ENCODE data around the gene ALG3. TPM values are rescaled to one million over a fixed set of nuclear protein-coding genes. Genes with fewer than 3 reads are reported as not detected.
A peak's percentile ranks its signal among the peaks of the same experiment; 100 is the strongest.
"Not testable (repeated sequence)": the region's sequence is repeated elsewhere in the genome, so short reads cannot be mapped to it uniquely, and the experiment has no call there.

Gene ALG3
- total and polyA plus RNA-seq, 2 experiments from 2014 or later: 76.9 to 109 TPM

DNA sequence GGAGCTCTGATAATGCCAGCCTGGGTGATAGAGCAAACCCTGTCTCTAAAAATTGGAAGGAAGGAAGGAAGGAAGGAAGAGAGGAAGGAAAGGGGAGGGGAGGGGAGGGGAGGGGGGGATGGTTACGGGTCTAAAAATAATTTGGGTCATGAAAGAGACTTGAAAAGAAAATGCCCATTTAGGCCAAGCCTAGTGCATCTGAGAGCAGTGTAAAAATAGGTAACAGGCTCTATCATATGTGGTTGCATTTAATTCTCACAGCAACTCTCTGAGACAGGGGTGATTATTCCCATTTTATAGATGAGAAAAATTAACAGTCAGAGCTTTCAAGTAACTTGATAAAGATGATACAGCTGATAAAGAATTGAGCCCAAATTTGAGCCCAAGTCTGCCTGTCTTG is 23.5 kb upstream of the ALG3 start:
- Histone ChIP-seq H3K9me2 (ENCODE audit: insufficient read depth) (no peaks in the 10 kb centered on the region; the same call in 1 of the 2 replicates), H4K20me1 (replicated peaks; ENCODE audit: insufficient read depth) (no peaks in the 10 kb centered on the region), H3K4me2 (no peak overlapping the region), H2AFZ (no peak overlapping the region), H3K27ac (ENCODE audit: low read depth) (no peak overlapping the region), H3F3A (replicated peaks; ENCODE audit: low read depth) (no peaks in the 10 kb centered on the region), H3K4me1 (ENCODE audit: insufficient read depth) (no peaks in the 10 kb centered on the region), H3K4me3 (no peak overlapping the region), H3K36me3 (ENCODE audit: insufficient read depth) (no peaks in the 10 kb centered on the region), H3K27me3 (ENCODE audit: insufficient read depth) (peaks cover 46% of the 10 kb centered on the region), H3K79me2 (replicated peaks; ENCODE audit: insufficient read depth) (no peaks in the 10 kb centered on the region)
- Mint-ChIP-seq H3K27ac (no peak overlapping the region), H3K4me3 (no peak overlapping the region), H3K9me3 (no peaks in the 10 kb centered on the region; the same call in 1 of the 3 replicates), H3K4me1 (peaks cover 7% of the 10 kb centered on the region; the same call in 2 of the 3 replicates), H3K36me3 (ENCODE audit: low read depth) (no peaks in the 10 kb centered on the region), H3K27me3 (ENCODE audit: insufficient read depth, low read depth, poor library complexity) (peaks cover 23% of the 10 kb centered on the region)
- ATAC-seq (no peak), DNase-seq (ENCODE audit: low spot score) (no peak)
- TF ChIP-seq EZH2 (IDR thresholded peaks at IDR 0.05; ENCODE audit: low read depth, unreplicated experiment) (no peak), EZH2phosphoT487 (IDR thresholded peaks at IDR 0.05; ENCODE audit: unreplicated experiment) (no peak)

GRCh38 chr3:184267249-184267648 is 18.5 kb upstream of the ALG3 start:
- not testable (repeated sequence) for H3K4me3 ChIP-seq; H4K20me1 ChIP-seq (replicated peaks; ENCODE audit: insufficient read depth); H3K36me3 Mint-ChIP-seq (ENCODE audit: low read depth); H3K4me3 Mint-ChIP-seq; H3K36me3 ChIP-seq (ENCODE audit: insufficient read depth); H3K79me2 ChIP-seq (replicated peaks; ENCODE audit: insufficient read depth); H3K9me3 Mint-ChIP-seq; H2AFZ ChIP-seq; H3K9me2 ChIP-seq (ENCODE audit: insufficient read depth); H3K27ac Mint-ChIP-seq; DNase-seq (ENCODE audit: low spot score); H3K4me2 ChIP-seq; H3K27ac ChIP-seq (ENCODE audit: low read depth); H3K4me1 ChIP-seq (ENCODE audit: insufficient read depth); H3F3A ChIP-seq (replicated peaks; ENCODE audit: low read depth); ATAC-seq; H3K4me1 Mint-ChIP-seq
- H3K27me3 ChIP-seq (ENCODE audit: insufficient read depth): peaks cover 31% of the 10 kb centered on the region
- H3K27me3 Mint-ChIP-seq (ENCODE audit: insufficient read depth, low read depth, poor library complexity): peaks cover 21% of the 10 kb centered on the region

- Histone ChIP-seq H3K27me3 (ENCODE audit: insufficient read depth) (peaks cover 69% of the 10 kb centered on the region), H3K27ac (ENCODE audit: low read depth) (no peak overlapping the region), H3F3A (replicated peaks; ENCODE audit: low read depth) (peaks cover 15% of the 10 kb centered on the region), H4K20me1 (replicated peaks; ENCODE audit: insufficient read depth) (peaks cover 11% of the 10 kb centered on the region), H3K79me2 (replicated peaks; ENCODE audit: insufficient read depth) (no peaks in the 10 kb centered on the region), H3K4me1 (ENCODE audit: insufficient read depth) (peaks cover 3% of the 10 kb centered on the region; the same call in 1 of the 2 replicates), H3K9me2 (ENCODE audit: insufficient read depth) (no peaks in the 10 kb centered on the region), H2AFZ (peak overlapping the region; percentile 99; the same call in 1 of the 2 replicates), H3K4me2 (peak overlapping the region; percentile 98), H3K4me3 (peak overlapping the region; percentile 91), H3K36me3 (ENCODE audit: insufficient read depth) (no peaks in the 10 kb centered on the region)
- peaks cover 14% of the 10 kb centered on the region; the same call in 2 of the 3 replicates for H3K4me1 Mint-ChIP-seq
- H3K27ac Mint-ChIP-seq: no peak overlapping the region
- H3K27me3 Mint-ChIP-seq (ENCODE audit: insufficient read depth, low read depth, poor library complexity): peaks cover 49% of the 10 kb centered on the region
- H3K36me3 Mint-ChIP-seq (ENCODE audit: low read depth): peaks cover 8% of the 10 kb centered on the region; the same call in 1 of the 3 replicates
- DNase-seq (ENCODE audit: low spot score): no peak
- TF ChIP-seq STAT1 (IDR thresholded peaks at IDR 0.05; ENCODE audit: unreplicated experiment) (no peak), ZNF114 (CRISPR knock-in tag; IDR thresholded peaks at IDR 0.05) (no peak), EZH2 (IDR thresholded peaks at IDR 0.05; ENCODE audit: low read depth, unreplicated experiment) (peak; percentile 57)
- peak overlapping the region; percentile 86 for H3K4me3 Mint-ChIP-seq
- H3K9me3 Mint-ChIP-seq: no peaks in the 10 kb centered on the region; the same call in 1 of the 3 replicates
- no peak for ATAC-seq
Observed at GRCh38 chr3:184262764-184263179, 14.0 kb upstream of the ALG3 start.

Measured in GM23338 (cell line).